SKM-1 (cell line): ENCODE data around the gene NEIL3.

Source experiments
- DNase-seq: peaks from one replicate; lab custom pipeline; 2025; ENCODE audit not compliant: unreplicated experiment; lab: John Stamatoyannopoulos, UW

Gene NEIL3

DNA sequence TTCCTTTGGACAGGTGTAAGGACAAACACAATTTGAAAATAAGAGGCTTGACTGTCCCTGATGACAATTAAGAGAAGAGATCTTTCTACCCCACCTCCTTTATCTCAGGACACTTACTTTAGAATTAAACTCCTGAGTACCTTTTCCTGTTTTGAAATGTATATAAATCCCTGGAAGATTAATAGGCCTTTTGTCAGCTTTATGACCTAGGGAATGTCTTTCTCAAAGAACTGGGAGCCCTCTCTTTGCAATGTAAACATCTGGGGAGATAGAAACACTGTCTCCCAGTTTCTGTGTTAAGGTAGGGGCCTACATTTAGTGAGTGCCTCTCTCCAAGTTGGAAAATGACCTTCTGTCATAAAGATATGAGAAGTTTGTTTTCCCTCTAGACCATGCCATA is 100.9 kb downstream of the NEIL3 start:
- DNase-seq: no peak

DNA sequence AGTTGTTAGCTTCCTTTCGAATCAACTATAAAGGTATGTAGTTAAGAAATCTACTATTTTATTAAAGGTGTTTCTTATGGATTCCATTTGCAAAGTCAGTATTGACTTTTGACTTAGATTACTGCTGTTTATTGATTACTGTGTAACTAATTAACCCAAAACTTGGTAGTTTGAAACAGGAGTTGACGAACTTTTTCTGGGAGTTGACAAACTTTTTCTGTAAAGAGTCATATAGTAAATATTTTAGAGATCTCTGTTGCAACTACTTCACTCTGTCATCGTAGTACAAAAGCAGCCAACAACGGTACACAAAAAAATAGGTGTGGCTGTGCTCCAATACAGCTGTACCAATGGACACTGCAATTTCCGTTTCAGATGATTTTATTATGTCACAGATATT is 102.3 kb downstream of the NEIL3 start:
- DNase-seq: no peak
